NB4 (cell line): Measurements from ENCODE around the gene UBAC2.

Experiments
- CTCF ChIP-seq: IDR thresholded peaks from one replicate; pipeline ENCODE4 v1.5.1; 2012; ENCODE audit warnings: low read depth, low read length
- MAX ChIP-seq: IDR thresholded peaks from 2 replicates; pipeline ENCODE4 v1.6.1; 2011; ENCODE audit warnings: low read depth, low read length
- POLR2A ChIP-seq: IDR thresholded peaks from 2 replicates; pipeline ENCODE4 v1.6.1; 2011; ENCODE audit warnings: mild to moderate bottlenecking; ENCODE audit not compliant: insufficient read length; ENCODE audit errors: extremely low read depth

GRCh38 chr13:99351772-99352171 lies 151.1 kb downstream of the UBAC2 start:
- TF ChIP-seq POLR2A (no peak), CTCF (no peak), MAX (no peak)
